HCT116 (cell line): Measurements from ENCODE around the gene NCBP1. TPM values are rescaled to one million over a fixed set of nuclear protein-coding genes. Genes with fewer than 3 reads are reported as not detected.

Experiments used
- ATAC-seq: fragments of 200-7000 bp; cut with Tn5 transposase; 2 replicates; pipeline ENCODE4 v1.9.1; 2020; ENCODE audit warnings: mild to moderate bottlenecking, moderate library complexity
- BruUV-seq: library from RNA; stranded (reverse); fragments of 400-500 nt; replicated peaks from 2 replicates; lab custom pipeline; 2021; lab: Mats Ljungman, UMichigan
- CTCF ChIA-PET: fragments of 300-600 bp; sonication (Branson Sonifier 250); formaldehyde crosslinking; loops from one replicate; lab custom pipeline; 2021; ENCODE audit warnings: antibody characterized with exemption; lab: Charles Lee
- POLR2A ChIA-PET: fragments of 300-600, 350-600 bp; sonication (Branson Sonifier 250); formaldehyde crosslinking; loops from one replicate; lab custom pipeline; 2021; ENCODE audit warnings: antibody characterized with exemption; lab: Charles Lee
- RAD21 ChIA-PET, 2 experiments: fragments of 300-600 bp; sonication (Branson Sonifier 250); formaldehyde crosslinking; loops; one replicate each; lab custom pipeline; 2023; ENCODE audit warnings: low total read pairs in 2 of 2; ENCODE audit not compliant: uncharacterized antibody in 2 of 2, unreplicated experiment in 2 of 2, low non-redundant PET in 1 of 2; lab: Charles Lee
- DNase-seq: peaks from one replicate; pipeline ENCODE4 v3.0.0-alpha.2; 2010; ENCODE audit warnings: low read depth, low spot score
- H2AFZ ChIP-seq: fragments of 200-600 bp; shearing (Covaris generic), sonication (generic); 2 replicates; pipeline ENCODE4 v1.6.1; 2017; ENCODE audit warnings: low read depth, mixed run types, mixed read lengths, antibody characterized with exemption, low read length; ENCODE audit not compliant: poor library complexity, severe bottlenecking
- H3K27ac ChIP-seq: 2 replicates; pipeline ENCODE4 v1.5.1; 2012; ENCODE audit warnings: low read depth, low read length
- H3K27me3 ChIP-seq: fragments of 200-600 bp; sonication (generic); 2 replicates; pipeline ENCODE4 v1.6.1; 2016; ENCODE audit warnings: mixed run types, low read length, mixed read lengths; ENCODE audit not compliant: insufficient read depth
- H3K36me3 ChIP-seq, 2 experiments: fragments of 200-500 bp in 1 of 2; fragments of 200-600 bp in 1 of 2; sonication (Bioruptor generic) in 1 of 2; sonication (generic) in 1 of 2; 2 replicates each; pipeline versions ENCODE4 v1.5.1 to v1.6.1; 2014 to 2016; ENCODE audit warnings: low read length in 2 of 2, inconsistent platforms in 1 of 2, mixed read lengths in 1 of 2, mixed run types in 1 of 2; ENCODE audit not compliant: insufficient read depth in 2 of 2, control insufficient read depth in 1 of 2
- H3K4me1 ChIP-seq, 2 experiments: fragments of 200-600 bp in 1 of 2; sonication (generic) in 1 of 2; 2 replicates each; pipeline versions ENCODE4 v1.5.1 to v1.6.1; 2012 to 2017; ENCODE audit warnings: low read length in 2 of 2, inconsistent platforms in 1 of 2, mild to moderate bottlenecking in 1 of 2, mixed read lengths in 1 of 2, mixed run types in 1 of 2, moderate library complexity in 1 of 2; ENCODE audit not compliant: insufficient read depth in 2 of 2, control insufficient read depth in 1 of 2
- H3K4me2 ChIP-seq: fragments of 200-600 bp; sonication (generic); 2 replicates; pipeline ENCODE4 v1.6.1; 2017; ENCODE audit warnings: mixed run types, low read length, mixed read lengths
- H3K4me3 ChIP-seq, 2 experiments: fragments of 200-600 bp in 1 of 2; sonication (generic) in 1 of 2; replicated peaks in 1 of 2; 2 replicates each; pipeline ENCODE4 v1.5.1; 2011 to 2016; ENCODE audit warnings: low read length in 2 of 2, control low read depth in 1 of 2, low read depth in 1 of 2, mild to moderate bottlenecking in 1 of 2, mixed read lengths in 1 of 2, mixed run types in 1 of 2
- H3K79me2 ChIP-seq: fragments of 200-600 bp; sonication (generic); 2 replicates; pipeline ENCODE4 v1.6.1; 2017; ENCODE audit warnings: mild to moderate bottlenecking, mixed run types, low read length, moderate library complexity, mixed read lengths; ENCODE audit not compliant: insufficient read depth
- H3K9ac ChIP-seq: fragments of 200-600 bp; sonication (generic); 2 replicates; pipeline ENCODE4 v1.6.1; 2016; ENCODE audit warnings: low read length, mixed read lengths
- H3K9me2 ChIP-seq: fragments of 200-600 bp; sonication (generic), shearing (Covaris generic); 2 replicates; pipeline ENCODE4 v1.6.1; 2017; ENCODE audit warnings: mixed run types, mild to moderate bottlenecking, moderate library complexity; ENCODE audit not compliant: insufficient read depth
- H3K9me3 ChIP-seq, 2 experiments: fragments of 200-500 bp in 1 of 2; fragments of 200-600 bp in 1 of 2; sonication (Bioruptor generic) in 1 of 2; sonication (generic) in 1 of 2; 2 replicates each; pipeline ENCODE4 v1.6.1; 2014 to 2017; ENCODE audit warnings: low read length in 2 of 2, mixed read lengths in 2 of 2, inconsistent platforms in 1 of 2, low read depth in 1 of 2, mild to moderate bottlenecking in 1 of 2, mixed run types in 1 of 2, moderate library complexity in 1 of 2; ENCODE audit not compliant: control insufficient read depth in 1 of 2, insufficient read depth in 1 of 2
- H4K20me1 ChIP-seq: fragments of 200-600 bp; sonication (generic), shearing (Covaris generic); 2 replicates; pipeline ENCODE4 v1.6.1; 2017; ENCODE audit warnings: mixed run types, mild to moderate bottlenecking, moderate library complexity; ENCODE audit not compliant: insufficient read depth
- EGR1 ChIP-seq: IDR thresholded peaks from 2 replicates; pipeline ENCODE4 v1.6.1; 2012; ENCODE audit warnings: low read depth
- EZH2phosphoT487 ChIP-seq: fragments of 200-600 bp; IDR thresholded peaks from 2 replicates; pipeline ENCODE4 v1.6.1; 2018; ENCODE audit warnings: antibody characterized with exemption, borderline replicate concordance
- JUND ChIP-seq: IDR thresholded peaks from 2 replicates; pipeline ENCODE4 v1.6.1; 2012
- POLR2AphosphoS5 ChIP-seq: IDR thresholded peaks from 2 replicates; pipeline ENCODE4 v1.6.1; 2011; ENCODE audit warnings: mild to moderate bottlenecking, low read depth, low read length, moderate library complexity
- RAD21 ChIP-seq: IDR thresholded peaks from 2 replicates; pipeline ENCODE4 v1.6.1; 2012; ENCODE audit warnings: low read depth, mild to moderate bottlenecking
- intact Hi-C: fragments of 100-400 bp; cut with micrococcal nuclease; formaldehyde crosslinking; loops from 2 replicates; pipeline ENCODE4 v1.10.0; 2022
- total RNA-seq: library from RNA; stranded (reverse); gene quantifications from one replicate; pipeline ENCODE4 v1.2.1, GENCODE V29; 2021; ENCODE audit not compliant: unreplicated experiment
- TF ChIP-seq, protein P1 (sequence below): IDR thresholded peaks from 2 replicates; pipeline ENCODE4 v1.6.1; 2012; ENCODE audit warnings: low read depth

The NCBP1 gene
- total RNA-seq, 1 experiment from 2014 or later: 32.9 TPM

DNA sequence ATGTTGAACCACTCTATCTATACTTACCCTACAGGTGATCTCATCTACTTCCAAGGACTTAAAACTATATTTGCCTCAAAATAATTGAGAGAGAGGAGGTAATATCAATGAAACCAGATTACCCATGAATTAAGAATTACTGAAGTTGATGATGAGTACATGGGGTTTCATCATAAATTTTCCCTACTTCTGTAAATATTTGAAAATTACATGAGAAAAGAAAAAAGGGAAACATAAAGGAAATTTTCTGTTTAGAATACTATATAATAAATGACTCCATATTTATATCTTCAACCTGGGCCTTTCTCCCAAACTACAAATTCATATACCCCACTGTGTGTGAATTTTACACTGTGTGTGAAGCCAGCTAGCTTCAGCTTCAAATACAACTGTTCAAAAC is 3.0 kb upstream of the NCBP1 start:
- TF ChIP-seq RAD21: no peak
- TF ChIP-seq EZH2phosphoT487: no peak
- no peak for TF ChIP-seq EGR1
- no peak for TF ChIP-seq JUND
- TF ChIP-seq POLR2AphosphoS5: no peak
- TF ChIP-seq, protein P1, sequence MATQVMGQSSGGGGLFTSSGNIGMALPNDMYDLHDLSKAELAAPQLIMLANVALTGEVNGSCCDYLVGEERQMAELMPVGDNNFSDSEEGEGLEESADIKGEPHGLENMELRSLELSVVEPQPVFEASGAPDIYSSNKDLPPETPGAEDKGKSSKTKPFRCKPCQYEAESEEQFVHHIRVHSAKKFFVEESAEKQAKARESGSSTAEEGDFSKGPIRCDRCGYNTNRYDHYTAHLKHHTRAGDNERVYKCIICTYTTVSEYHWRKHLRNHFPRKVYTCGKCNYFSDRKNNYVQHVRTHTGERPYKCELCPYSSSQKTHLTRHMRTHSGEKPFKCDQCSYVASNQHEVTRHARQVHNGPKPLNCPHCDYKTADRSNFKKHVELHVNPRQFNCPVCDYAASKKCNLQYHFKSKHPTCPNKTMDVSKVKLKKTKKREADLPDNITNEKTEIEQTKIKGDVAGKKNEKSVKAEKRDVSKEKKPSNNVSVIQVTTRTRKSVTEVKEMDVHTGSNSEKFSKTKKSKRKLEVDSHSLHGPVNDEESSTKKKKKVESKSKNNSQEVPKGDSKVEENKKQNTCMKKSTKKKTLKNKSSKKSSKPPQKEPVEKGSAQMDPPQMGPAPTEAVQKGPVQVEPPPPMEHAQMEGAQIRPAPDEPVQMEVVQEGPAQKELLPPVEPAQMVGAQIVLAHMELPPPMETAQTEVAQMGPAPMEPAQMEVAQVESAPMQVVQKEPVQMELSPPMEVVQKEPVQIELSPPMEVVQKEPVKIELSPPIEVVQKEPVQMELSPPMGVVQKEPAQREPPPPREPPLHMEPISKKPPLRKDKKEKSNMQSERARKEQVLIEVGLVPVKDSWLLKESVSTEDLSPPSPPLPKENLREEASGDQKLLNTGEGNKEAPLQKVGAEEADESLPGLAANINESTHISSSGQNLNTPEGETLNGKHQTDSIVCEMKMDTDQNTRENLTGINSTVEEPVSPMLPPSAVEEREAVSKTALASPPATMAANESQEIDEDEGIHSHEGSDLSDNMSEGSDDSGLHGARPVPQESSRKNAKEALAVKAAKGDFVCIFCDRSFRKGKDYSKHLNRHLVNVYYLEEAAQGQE: no peak
- no TSS peak for BruUV-seq
- Histone ChIP-seq H3K27me3 (no peaks in the 10 kb centered on the region), H3K36me3 (peaks cover under 1 to 2% of the 10 kb centered on the region in 2 experiments; a peak in 3 of 4 replicates), H4K20me1 (no peaks in the 10 kb centered on the region), H2AFZ (no peak overlapping the region), H3K4me2 (no peak overlapping the region), H3K79me2 (peaks cover 57% of the 10 kb centered on the region), H3K9me2 (no peaks in the 10 kb centered on the region), H3K27ac (no peak overlapping the region), H3K9me3 (no peaks in the 10 kb centered on the region), H3K4me1 (peaks cover 9 to 15% of the 10 kb centered on the region in 2 experiments; a peak in 2 of 4 replicates), H3K4me3 (no peak overlapping the region), H3K9ac (no peak overlapping the region)
- DNase-seq: no peak
- POLR2A ChIA-PET: no interaction called here
- RAD21 ChIA-PET: no interaction called here
- CTCF ChIA-PET: interaction anchor here (0.7 kb wide), 1 partner anchor 129 kb away, joined by 3 read pairs; the partner anchor contains the start of gene TMOD1
- intact Hi-C loops: loop anchor here (5.0 kb wide), 1 partner anchor 1373 kb away; no protein-coding TSS in a partner anchor
- ATAC-seq: no peak
